Measurements from ENCODE around the gene MACF1.

DNA sequence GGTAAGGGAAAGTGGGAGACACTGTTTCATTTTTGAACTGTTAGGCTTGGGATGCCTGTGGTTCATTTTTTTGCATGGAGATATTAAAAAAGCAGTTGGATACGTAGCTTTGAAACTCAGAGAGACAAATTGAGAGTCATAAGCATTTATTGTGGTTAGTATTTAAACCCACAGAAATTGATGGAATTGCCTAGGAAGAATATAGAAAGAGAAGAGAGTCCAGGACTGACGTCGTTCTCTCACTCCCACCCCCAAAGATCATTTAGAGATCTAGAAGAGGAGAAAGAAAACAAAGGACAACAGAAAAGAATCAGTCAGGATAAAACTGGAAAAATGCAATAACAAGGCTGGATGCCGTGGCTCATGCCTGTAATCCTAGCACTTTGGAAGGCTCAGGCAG, 213.7 kb downstream of the MACF1 start:
- TF ChIP-seq, protein P1, sequence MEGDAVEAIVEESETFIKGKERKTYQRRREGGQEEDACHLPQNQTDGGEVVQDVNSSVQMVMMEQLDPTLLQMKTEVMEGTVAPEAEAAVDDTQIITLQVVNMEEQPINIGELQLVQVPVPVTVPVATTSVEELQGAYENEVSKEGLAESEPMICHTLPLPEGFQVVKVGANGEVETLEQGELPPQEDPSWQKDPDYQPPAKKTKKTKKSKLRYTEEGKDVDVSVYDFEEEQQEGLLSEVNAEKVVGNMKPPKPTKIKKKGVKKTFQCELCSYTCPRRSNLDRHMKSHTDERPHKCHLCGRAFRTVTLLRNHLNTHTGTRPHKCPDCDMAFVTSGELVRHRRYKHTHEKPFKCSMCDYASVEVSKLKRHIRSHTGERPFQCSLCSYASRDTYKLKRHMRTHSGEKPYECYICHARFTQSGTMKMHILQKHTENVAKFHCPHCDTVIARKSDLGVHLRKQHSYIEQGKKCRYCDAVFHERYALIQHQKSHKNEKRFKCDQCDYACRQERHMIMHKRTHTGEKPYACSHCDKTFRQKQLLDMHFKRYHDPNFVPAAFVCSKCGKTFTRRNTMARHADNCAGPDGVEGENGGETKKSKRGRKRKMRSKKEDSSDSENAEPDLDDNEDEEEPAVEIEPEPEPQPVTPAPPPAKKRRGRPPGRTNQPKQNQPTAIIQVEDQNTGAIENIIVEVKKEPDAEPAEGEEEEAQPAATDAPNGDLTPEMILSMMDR (IDR thresholded peaks at IDR 0.05 in 4 of 5, conservative IDR thresholded peaks at IDR 0.05 in 1 of 5), result no peak
- TF ChIP-seq POLR2A (IDR thresholded peaks at IDR 0.05), result no peak

All from gastrocnemius medialis (tissue), 4 donors.